Sigmoid colon (tissue), 7 donors: ENCODE results near the gene XKR7. TPM values are rescaled to one million over a fixed set of nuclear protein-coding genes. Genes with fewer than 3 reads are reported as not detected.

Experiments used
- DNase-seq: peaks from one replicate; pipeline ENCODE4 v3.0.0-alpha.2; 2019
- H3K27ac ChIP-seq, 4 donors: fragments of 200-600 bp; sonication (generic); one replicate each; pipeline ENCODE4 v1.5.1; 2016 to 2019; ENCODE audit warnings: mild to moderate bottlenecking in 1 of 4
- H3K27me3 ChIP-seq, 3 donors: fragments of 200-600 bp; sonication (generic); one replicate each; pipeline ENCODE4 v1.5.1; 2019; ENCODE audit warnings: mild to moderate bottlenecking in 1 of 3
- H3K36me3 ChIP-seq, 4 donors: fragments of 200-600 bp; sonication (generic); one replicate each; pipeline ENCODE4 v1.5.1; 2016 to 2019
- H3K4me1 ChIP-seq, 4 donors: fragments of 200-600 bp; sonication (generic); one replicate each; pipeline ENCODE4 v1.5.1; 2017 to 2019
- H3K4me3 ChIP-seq, 4 donors: fragments of 200-600 bp; sonication (generic); one replicate each; pipeline ENCODE4 v1.5.1; 2017 to 2019; ENCODE audit warnings: mild to moderate bottlenecking in 2 of 4, moderate library complexity in 1 of 4
- H3K9me3 ChIP-seq, 4 donors: fragments of 200-600 bp in 3 of 4; sonication (generic) in 3 of 4; one replicate each; pipeline versions ENCODE4 v1.5.1 to v1.6.1; 2013 to 2019
- CTCF ChIP-seq, 4 experiments: fragments of 450-650 bp in 3 of 4; fragments of 200-600 bp in 1 of 4; IDR thresholded peaks; one replicate each; pipeline ENCODE4 v1.5.1; 2016 to 2019; ENCODE audit warnings: antibody characterized with exemption in 4 of 4, mild to moderate bottlenecking in 3 of 4, moderate library complexity in 2 of 4
- EP300 ChIP-seq, 4 donors: sonication (generic); formaldehyde crosslinking; IDR thresholded peaks; one replicate each; pipeline ENCODE4 v1.6.1; 2017; ENCODE audit warnings: antibody characterized with exemption in 4 of 4
- POLR2A ChIP-seq, 2 donors: fragments of 450-650 bp; IDR thresholded peaks; one replicate each; pipeline ENCODE4 v1.6.1; 2016; ENCODE audit warnings: antibody characterized with exemption in 2 of 2, mild to moderate bottlenecking in 2 of 2, moderate library complexity in 2 of 2
- POLR2AphosphoS5 ChIP-seq, 4 donors: sonication (generic); formaldehyde crosslinking; IDR thresholded peaks; one replicate each; pipeline ENCODE4 v1.6.1; 2017; ENCODE audit warnings: antibody characterized with exemption in 4 of 4
- WGBS, 2 donors: extraction: QIAGEN DNeasy Blood & Tissue Kit; methylation state at CpG; one replicate each; pipeline ENCODE4 v1.1.7; 2013; 5-methylcytosine and 5-hydroxymethylcytosine counted together
- intact Hi-C: fragments of 100-400 bp; cut with DNase I; formaldehyde crosslinking; loops from one replicate; pipeline ENCODE4 v1.15.1; 2023
- polyA plus RNA-seq, 3 donors: library from polyadenylated mRNA; stranded (reverse); fragments of 200-250 nt; gene quantifications; one replicate each; pipeline ENCODE4 v1.2.3, GENCODE V29; 2013
- total RNA-seq, 4 donors: library from RNA; depleted of rRNA; stranded (reverse); fragments of >200 nt; gene quantifications; one replicate each; pipeline ENCODE4 v1.1.0, GENCODE V29; 2016
- donor health status: healthy with polysubstance abuse.
- donor health status: Bipolar disorder and iron deficiency.
- donor health status: healthy.

XKR7 gene
- total and polyA plus RNA-seq, 7 donors: under 0.01 to 0.15 (median 0.14) TPM; not detected in 4

GRCh38 chr20:31968291-31969126 lies 558 bp downstream of the XKR7 start:
- H3K4me3 ChIP-seq: no peak overlapping the region
- intact Hi-C loops: no loop called here
- DNase-seq: no peak
- H3K4me1 ChIP-seq: peaks cover 0 to 8% (median 3%) of the 10 kb centered on the region in 4 donors
- 2 to 5% methylated on average over 57 of the region's 57 CpGs for WGBS, 2 donors
- no peak for TF ChIP-seq EP300 (IDR thresholded peaks at IDR 0.05)
- TF ChIP-seq POLR2AphosphoS5 (IDR thresholded peaks at IDR 0.05): no peak
- no peak for TF ChIP-seq POLR2A (IDR thresholded peaks at IDR 0.05)
- no peak for TF ChIP-seq CTCF (IDR thresholded peaks at IDR 0.05)
- no peaks in the 10 kb centered on the region for H3K9me3 ChIP-seq
- no peak overlapping the region for H3K27ac ChIP-seq
- H3K27me3 ChIP-seq: peaks cover 12 to 47% (median 31%) of the 10 kb centered on the region in 3 donors
- no peaks in the 10 kb centered on the region for H3K36me3 ChIP-seq

- peaks cover 12 to 47% (median 31%) of the 10 kb centered on the region in 3 donors for H3K27me3 ChIP-seq
- H3K9me3 ChIP-seq: no peaks in the 10 kb centered on the region
- TF ChIP-seq POLR2A (IDR thresholded peaks at IDR 0.05): no peak
- TF ChIP-seq CTCF (IDR thresholded peaks at IDR 0.05): no peak
- TF ChIP-seq EP300 (IDR thresholded peaks at IDR 0.05): no peak
- TF ChIP-seq POLR2AphosphoS5 (IDR thresholded peaks at IDR 0.05): no peak
- H3K27ac ChIP-seq: no peak overlapping the region
- no peak overlapping the region for H3K4me3 ChIP-seq
- H3K4me1 ChIP-seq: peaks cover 0 to 8% (median 3%) of the 10 kb centered on the region in 4 donors
- 59 to 60% methylated on average over 5 of the region's 5 CpGs for WGBS, 2 donors
- no peaks in the 10 kb centered on the region for H3K36me3 ChIP-seq
- intact Hi-C loops: no loop called here
- DNase-seq: no peak
These were observed 2.0 kb downstream of the XKR7 start for GRCh38 chr20:31969991-31970390.

- peaks cover 0 to 8% (median 2%) of the 10 kb centered on the region in 4 donors for H3K4me1 ChIP-seq
- 30 to 52% methylated on average over 4 of the region's 4 CpGs for WGBS, 2 donors
- peaks cover 4 to 36% (median 8%) of the 10 kb centered on the region in 3 donors for H3K27me3 ChIP-seq
- H3K27ac ChIP-seq: no peak overlapping the region
- TF ChIP-seq POLR2A (IDR thresholded peaks at IDR 0.05) (no peak), EP300 (IDR thresholded peaks at IDR 0.05) (no peak), CTCF (IDR thresholded peaks at IDR 0.05) (no peak), POLR2AphosphoS5 (IDR thresholded peaks at IDR 0.05) (no peak)
- no peaks in the 10 kb centered on the region for H3K9me3 ChIP-seq
- no peak overlapping the region for H3K4me3 ChIP-seq
- H3K36me3 ChIP-seq: no peaks in the 10 kb centered on the region
- DNase-seq: no peak
- intact Hi-C loops: no loop called here
These were observed 4.6 kb downstream of the XKR7 start for GRCh38 chr20:31972471-31973021.

- Histone ChIP-seq H3K4me3 (no peak overlapping the region), H3K9me3 (no peaks in the 10 kb centered on the region), H3K4me1 (no peaks in the 10 kb centered on the region), H3K27ac (no peak overlapping the region), H3K36me3 (no peaks in the 10 kb centered on the region), H3K27me3 (peaks cover 0 to 23% (median 0%) of the 10 kb centered on the region in 3 donors)
- intact Hi-C loops: no loop called here
- WGBS, 2 donors: 91 to 94% methylated on average over 2 of the region's 2 CpGs
- DNase-seq: no peak
- TF ChIP-seq EP300 (IDR thresholded peaks at IDR 0.05): no peak
These were observed 6.3 kb downstream of the XKR7 start for GRCh38 chr20:31974296-31974695.

- TF ChIP-seq POLR2A (IDR thresholded peaks at IDR 0.05) (no peak), POLR2AphosphoS5 (IDR thresholded peaks at IDR 0.05) (no peak), CTCF (IDR thresholded peaks at IDR 0.05) (no peak), EP300 (IDR thresholded peaks at IDR 0.05) (no peak)
- Histone ChIP-seq H3K9me3 (no peaks in the 10 kb centered on the region), H3K4me1 (no peaks in the 10 kb centered on the region), H3K4me3 (no peak overlapping the region), H3K27ac (no peak overlapping the region), H3K36me3 (no peaks in the 10 kb centered on the region), H3K27me3 (peaks cover 0 to 21% (median 0%) of the 10 kb centered on the region in 3 donors)
- WGBS, 2 donors: 28 to 33% methylated on average over 10 of the region's 10 CpGs
- no peak for DNase-seq
- intact Hi-C loops: no loop called here
These were observed 7.1 kb downstream of the XKR7 start for GRCh38 chr20:31974951-31975487.
